DND-41 (cell line): Measurements from ENCODE around the gene PTGES3.

Source experiments
- CTCF ChIP-seq: IDR thresholded peaks from 2 replicates; pipeline ENCODE4 v1.5.1; 2012; ENCODE audit warnings: borderline replicate concordance, low read length, moderate library complexity, mild to moderate bottlenecking; ENCODE audit not compliant: poor library complexity, severe bottlenecking; ENCODE audit errors: extremely low read depth
- EZH2 ChIP-seq: IDR thresholded peaks from 3 replicates; pipeline ENCODE4 v1.6.1; 2012; ENCODE audit warnings: borderline replicate concordance, low read depth, mild to moderate bottlenecking, moderate library complexity, low read length, inconsistent platforms; ENCODE audit not compliant: severe bottlenecking

GRCh38 chr12:56626701-56627100 is 61.4 kb downstream of the PTGES3 start:
- TF ChIP-seq CTCF (no peak), EZH2 (no peak)
